Measurements from ENCODE around the gene ANTKMT. TPM values are rescaled to one million over a fixed set of nuclear protein-coding genes. Genes with fewer than 3 reads are reported as not detected.

Gene ANTKMT
- total and polyA plus RNA-seq, 8 donors = 7.7 to 52.9 (median 14.1) TPM

- H3K27ac ChIP-seq = peak overlapping the region; percentile 86 to 87
- H3K36me3 ChIP-seq = peaks cover 0 to 4% of the 10 kb centered on the region in 2 donors
- TF ChIP-seq, protein P1, sequence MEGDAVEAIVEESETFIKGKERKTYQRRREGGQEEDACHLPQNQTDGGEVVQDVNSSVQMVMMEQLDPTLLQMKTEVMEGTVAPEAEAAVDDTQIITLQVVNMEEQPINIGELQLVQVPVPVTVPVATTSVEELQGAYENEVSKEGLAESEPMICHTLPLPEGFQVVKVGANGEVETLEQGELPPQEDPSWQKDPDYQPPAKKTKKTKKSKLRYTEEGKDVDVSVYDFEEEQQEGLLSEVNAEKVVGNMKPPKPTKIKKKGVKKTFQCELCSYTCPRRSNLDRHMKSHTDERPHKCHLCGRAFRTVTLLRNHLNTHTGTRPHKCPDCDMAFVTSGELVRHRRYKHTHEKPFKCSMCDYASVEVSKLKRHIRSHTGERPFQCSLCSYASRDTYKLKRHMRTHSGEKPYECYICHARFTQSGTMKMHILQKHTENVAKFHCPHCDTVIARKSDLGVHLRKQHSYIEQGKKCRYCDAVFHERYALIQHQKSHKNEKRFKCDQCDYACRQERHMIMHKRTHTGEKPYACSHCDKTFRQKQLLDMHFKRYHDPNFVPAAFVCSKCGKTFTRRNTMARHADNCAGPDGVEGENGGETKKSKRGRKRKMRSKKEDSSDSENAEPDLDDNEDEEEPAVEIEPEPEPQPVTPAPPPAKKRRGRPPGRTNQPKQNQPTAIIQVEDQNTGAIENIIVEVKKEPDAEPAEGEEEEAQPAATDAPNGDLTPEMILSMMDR (IDR thresholded peaks at IDR 0.05) = no peak
- peaks cover 0 to 42% of the 10 kb centered on the region in 2 donors for H3K27me3 ChIP-seq
- H3K9me3 ChIP-seq = no peaks in the 10 kb centered on the region
- ATAC-seq (no peak), DNase-seq (no peak)
- intact Hi-C loops (cut with DNase I) = no loop called here
- H3K4me3 ChIP-seq = peak overlapping the region; percentile 77 to 80
- peaks cover 14 to 45% of the 10 kb centered on the region in 2 donors for H3K4me1 ChIP-seq
Observed at GRCh38 chr16:719815-720446, 1.0 kb upstream of the ANTKMT start.

DNA sequence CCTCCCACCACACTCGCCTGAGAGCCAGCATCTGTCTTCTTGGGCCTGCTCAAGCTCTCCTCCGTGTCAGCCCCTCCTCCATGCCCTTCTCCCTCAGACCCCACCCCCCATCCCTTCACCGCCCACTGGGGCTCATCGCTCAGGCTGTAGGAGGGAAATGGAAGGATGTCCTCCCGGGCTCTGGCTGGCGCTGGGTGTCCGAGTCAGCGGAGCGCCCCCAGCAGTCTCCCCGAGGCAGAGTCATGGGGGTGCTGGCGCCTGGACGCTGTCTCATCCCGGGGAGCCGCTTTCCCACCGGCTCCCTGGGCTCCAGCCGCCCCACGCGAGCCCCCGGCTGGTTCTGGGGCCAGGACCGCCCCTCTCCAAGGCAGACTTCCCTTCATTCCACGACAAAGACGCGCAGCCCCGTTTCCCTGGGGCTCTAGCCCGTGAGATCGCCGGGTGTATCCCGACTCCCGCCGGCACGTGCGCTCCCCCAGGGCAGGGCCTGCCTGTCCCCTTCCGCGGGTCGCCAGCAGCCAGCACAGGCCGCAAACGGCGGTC, 428 bp upstream of the ANTKMT start:
- H3K9me3 ChIP-seq = no peaks in the 10 kb centered on the region
- intact Hi-C loops (cut with DNase I) = no loop called here
- H3K4me1 ChIP-seq = peaks cover 14 to 41% of the 10 kb centered on the region in 2 donors
- peaks cover 0 to 42% of the 10 kb centered on the region in 2 donors for H3K27me3 ChIP-seq
- peaks cover 0 to 4% of the 10 kb centered on the region in 2 donors for H3K36me3 ChIP-seq
- peak overlapping the region; percentile 77 to 80 for H3K4me3 ChIP-seq
- ATAC-seq (peak; percentile 37), DNase-seq (peak in 2 of 4 donors; percentile 50 to 72)
- TF ChIP-seq, protein P1 (IDR thresholded peaks at IDR 0.05) = no peak
- peak overlapping the region; percentile 86 to 87 for H3K27ac ChIP-seq

GRCh38 chr16:721765-722540, 1.0 kb downstream of the ANTKMT start:
- intact Hi-C loops (cut with DNase I) = no loop called here
- peak overlapping the region in 1 of 2 donors; percentile 86 for H3K27ac ChIP-seq
- peaks cover 0 to 4% of the 10 kb centered on the region in 2 donors for H3K36me3 ChIP-seq
- ATAC-seq (no peak), DNase-seq (no peak)
- no peaks in the 10 kb centered on the region for H3K9me3 ChIP-seq
- H3K4me3 ChIP-seq = peak overlapping the region; percentile 77 to 80
- TF ChIP-seq, protein P1 (IDR thresholded peaks at IDR 0.05) = no peak
- peaks cover 0 to 42% of the 10 kb centered on the region in 2 donors for H3K27me3 ChIP-seq
- peaks cover 9 to 37% of the 10 kb centered on the region in 2 donors for H3K4me1 ChIP-seq

- Histone ChIP-seq H3K9me3 (no peaks in the 10 kb centered on the region), H3K27me3 (peaks cover 0 to 42% of the 10 kb centered on the region in 2 donors), H3K36me3 (peaks cover 0 to 4% of the 10 kb centered on the region in 2 donors), H3K27ac (no peak overlapping the region), H3K4me1 (peaks cover 18 to 48% of the 10 kb centered on the region in 2 donors), H3K4me3 (no peak overlapping the region)
- intact Hi-C loops (cut with DNase I) = no loop called here
- no peak for DNase-seq
- ATAC-seq = no peak
- TF ChIP-seq, protein P1 (IDR thresholded peaks at IDR 0.05) = no peak
Observed at GRCh38 chr16:722835-723633, 2.1 kb downstream of the ANTKMT start.

Data from left lung (tissue), 10 donors.